ENCODE results near the gene NEO1.

Gene NEO1

DNA sequence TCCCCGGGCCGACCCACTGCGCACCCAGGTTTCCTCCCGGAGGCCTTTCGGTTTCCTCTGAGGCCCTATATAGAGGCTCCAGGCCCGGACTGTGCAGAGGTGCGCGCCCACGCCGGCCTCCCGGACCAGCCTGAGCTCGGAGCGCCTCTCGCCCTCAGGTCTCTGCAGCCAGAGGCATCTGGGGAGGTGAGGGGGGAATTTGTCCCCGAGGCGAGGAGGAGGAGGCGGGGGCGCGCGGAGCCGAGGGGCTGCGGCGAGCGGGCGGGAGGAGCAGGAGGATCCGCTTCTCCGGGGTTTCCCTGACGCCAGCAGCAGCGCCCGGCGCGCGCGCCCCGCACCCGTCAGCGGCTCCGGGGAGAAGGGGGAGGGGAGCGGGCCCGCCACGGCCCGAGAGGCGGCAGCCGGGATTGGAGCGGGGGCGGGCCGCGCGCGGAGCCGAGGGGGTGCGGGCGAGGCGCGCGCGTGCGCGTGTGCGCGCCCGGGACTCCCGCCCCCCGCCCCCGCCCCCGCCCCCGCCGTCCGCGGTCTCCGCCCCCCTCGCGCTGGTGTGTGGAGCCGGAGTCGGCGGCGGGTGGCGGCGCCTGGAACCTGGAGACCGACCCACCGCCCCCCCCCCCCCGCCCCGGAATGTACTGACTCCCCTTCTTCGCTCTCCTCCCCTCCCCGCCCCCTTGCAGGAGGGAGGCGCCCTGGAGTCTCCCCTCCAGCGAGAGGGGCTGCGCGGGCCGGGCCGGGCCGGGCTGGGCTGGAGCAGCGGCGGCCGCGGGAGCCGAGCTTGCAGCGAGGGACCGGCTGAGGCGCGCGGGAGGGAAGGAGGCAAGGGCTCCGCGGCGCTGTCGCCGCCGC, at the start of gene NEO1:
Gene NEO1 (plus strand): TSS at position 657 of the 846 bp plus-strand sequence. CDS start 213 bp downstream, outside the sequence.
- peak; percentile 86 for DNase-seq

DNA sequence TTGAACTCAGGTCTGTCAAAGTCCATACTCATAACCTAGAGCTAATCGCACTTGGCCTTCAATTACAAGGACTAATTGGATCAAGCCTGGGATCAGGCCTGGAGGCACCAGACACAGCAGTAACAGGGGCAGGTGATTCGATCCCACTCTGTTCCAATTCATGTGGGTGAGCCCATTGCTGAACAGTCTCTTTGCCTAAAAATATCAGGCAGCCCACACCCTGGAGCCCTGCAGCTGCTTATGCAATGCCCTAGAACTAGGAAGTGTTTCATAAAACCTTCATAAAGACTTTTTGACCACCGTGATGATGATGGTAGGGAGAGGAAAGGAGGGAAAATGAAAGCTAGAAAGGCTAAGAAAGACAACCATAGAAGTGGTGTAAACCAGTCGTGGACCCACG, 47.8 kb upstream of the NEO1 start:
- no peak for DNase-seq

DNA sequence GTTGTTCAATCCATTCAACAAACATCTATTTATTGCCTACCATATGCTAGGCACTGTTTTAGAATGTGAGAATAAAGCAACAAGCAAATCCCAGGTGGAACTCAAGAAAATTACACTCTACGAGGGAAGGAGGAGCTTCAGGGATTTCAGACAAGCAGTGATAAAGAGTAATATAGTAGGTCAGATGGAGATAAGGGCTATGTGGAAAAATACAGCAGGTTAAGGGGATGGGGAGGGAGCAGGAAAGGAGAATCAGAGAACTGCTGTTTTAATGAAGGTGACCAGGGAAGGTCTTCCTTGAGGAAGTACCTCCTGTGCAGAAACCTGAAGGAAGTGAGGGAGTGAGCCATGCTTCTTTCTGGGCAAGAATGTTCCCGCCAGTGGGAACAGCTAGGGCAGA, 47.2 kb upstream of the NEO1 start:
- DNase-seq: no peak

DNA sequence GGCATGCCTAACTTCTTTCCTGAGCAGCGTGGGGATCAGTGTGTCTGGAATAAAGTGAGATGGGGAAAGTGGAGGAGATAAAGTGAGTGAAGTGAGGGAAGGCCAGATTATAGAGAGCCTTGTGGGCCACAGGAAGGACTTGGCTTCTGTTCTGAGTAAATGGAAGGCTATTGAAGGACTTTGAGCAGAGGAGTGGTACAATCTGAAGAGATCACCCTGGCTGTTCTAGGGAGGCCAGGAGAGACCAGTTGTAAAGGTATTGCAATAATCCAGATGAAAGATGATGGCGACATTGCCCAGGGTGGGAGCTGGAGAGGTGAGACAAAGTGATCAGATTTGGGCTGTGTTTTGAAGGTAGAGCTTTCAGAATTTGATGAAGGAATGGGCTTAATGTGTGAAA, 46.8 kb upstream of the NEO1 start:
- no peak for DNase-seq

DNA sequence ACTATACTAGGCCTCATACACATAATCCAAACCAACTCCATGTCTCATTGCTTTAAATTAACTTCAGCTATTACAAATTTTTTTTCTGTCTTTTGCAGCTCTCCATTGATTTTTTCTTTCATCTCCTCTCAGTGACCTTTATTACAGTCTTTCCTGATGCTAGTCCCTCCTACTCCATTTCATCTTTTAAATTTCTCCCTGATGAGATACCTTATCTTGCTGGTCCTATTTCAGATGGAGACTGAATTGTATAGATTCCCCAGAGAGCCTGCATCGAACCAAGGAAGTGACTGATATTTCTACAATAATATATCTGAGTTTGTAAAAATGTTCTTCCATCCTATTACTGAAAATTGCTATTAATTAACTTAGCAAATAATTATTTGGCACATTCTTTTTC, 45.7 kb upstream of the NEO1 start:
- DNase-seq: no peak

DNA sequence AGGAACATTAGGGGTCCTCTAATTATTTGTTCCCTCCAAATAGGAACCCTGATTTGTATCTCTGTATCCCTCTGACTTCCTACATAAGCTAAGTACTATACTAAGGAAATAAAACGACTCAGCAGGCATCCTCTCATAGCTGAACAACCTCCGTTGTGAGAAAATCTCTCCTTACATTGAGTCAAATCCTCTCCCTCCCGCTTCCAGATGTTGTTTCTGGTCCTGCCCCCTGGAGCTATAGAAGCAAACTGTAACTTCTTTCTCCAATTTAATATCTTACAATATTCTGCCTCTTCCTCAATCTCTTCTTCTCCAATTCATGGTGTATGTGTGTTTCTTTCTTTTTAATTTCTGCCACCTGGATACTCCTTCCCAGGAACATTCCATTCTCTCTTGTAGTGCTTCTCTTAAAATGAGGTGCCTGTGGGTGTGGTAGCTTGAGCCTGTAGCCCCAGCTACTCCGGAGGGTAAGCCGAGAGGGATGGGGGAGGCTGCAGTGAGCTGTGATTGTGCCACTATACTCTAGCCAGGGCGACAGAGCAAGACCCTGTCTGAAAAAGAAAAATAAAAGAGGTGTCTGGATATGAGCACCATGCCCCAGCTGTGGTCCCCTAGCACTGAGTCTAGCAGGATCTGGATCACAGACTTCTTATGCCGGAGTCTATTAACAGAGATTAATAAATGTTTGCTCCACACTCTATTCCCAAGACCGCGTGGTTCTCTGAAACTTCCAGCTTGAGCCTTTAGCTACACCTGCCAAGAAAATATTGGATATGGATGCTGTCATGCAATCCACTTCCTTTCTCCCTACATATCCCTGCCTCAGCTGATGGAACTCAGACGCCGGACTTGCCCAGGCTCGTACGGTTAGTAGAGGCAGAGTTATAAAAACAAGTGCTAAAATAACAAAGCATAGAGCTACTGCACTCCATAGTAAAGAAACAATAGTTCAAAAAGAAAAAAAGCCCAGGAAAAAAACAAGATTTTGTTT, 42.9 kb upstream of the NEO1 start:
- no peak for DNase-seq

DNA sequence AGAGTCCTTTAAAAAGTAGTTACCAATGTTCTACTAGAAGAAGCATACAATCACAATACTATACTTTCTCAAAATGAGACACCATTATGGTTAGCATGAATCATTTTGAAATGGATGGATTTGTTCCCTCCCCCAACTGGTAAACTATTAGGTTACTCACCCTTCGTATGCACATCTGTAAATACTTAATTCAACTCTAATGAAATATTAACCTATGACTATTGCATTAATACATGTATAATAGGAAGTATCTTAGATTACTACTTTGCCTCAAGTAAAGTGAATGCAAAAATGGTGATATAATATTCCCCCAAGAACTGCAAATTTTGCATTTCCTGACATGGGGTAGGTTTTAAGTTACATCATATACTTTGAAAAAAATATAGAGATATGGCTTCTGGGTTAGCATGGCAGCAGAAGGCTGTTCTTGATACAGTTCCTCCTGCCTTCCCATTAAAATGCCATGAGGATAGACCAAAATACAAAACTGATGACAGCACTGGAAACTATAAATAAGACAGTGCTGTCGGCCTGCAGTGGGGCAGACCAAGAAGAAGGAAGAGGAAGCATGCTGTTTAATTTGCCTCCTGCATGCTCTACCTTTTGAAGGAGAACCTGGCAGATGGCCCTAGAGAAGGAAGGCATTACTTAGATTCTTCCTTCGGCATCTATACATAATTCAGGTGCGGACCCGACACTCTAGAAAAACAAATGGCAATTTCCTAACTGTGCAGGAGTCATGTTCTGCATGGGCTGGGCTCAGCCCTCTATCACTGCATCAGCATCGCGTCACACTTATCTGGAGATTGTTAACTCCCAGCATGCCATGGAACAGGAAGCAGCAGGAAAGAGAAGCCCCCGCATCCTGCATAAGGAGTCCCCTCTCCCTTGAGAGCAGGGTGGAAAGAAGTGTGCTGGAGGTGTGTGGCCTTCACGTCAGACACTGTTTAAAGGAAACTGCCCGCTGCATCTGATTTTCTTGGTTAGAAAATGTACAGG, 41.8 kb upstream of the NEO1 start:
- no peak for DNase-seq

- DNase-seq: no peak
These were observed 37.4 kb upstream of the NEO1 start for GRCh38 chr15:73014904-73015303.

DNA sequence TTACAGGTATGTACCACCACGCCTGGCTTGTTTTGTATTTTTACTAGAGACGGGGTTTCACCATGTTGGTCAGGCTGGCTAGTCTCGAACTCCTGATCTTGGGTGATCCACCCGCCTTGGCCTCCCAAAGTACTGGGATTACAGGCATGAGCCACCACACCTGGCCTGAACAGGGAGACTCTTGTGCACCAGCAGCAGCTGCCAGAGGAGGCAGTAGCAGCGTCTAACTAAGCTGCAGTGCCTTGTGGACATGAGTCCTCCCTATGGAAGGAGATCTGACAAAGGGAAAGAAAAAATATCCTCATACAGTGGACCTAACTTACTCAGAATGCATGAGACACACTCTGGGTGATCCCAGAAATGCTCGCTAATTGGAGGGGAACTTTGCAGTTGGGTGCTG, 36.8 kb upstream of the NEO1 start:
- no peak for DNase-seq

GRCh38 chr15:73017987-73018386, 34.3 kb upstream of the NEO1 start:
- no peak for DNase-seq

DNA sequence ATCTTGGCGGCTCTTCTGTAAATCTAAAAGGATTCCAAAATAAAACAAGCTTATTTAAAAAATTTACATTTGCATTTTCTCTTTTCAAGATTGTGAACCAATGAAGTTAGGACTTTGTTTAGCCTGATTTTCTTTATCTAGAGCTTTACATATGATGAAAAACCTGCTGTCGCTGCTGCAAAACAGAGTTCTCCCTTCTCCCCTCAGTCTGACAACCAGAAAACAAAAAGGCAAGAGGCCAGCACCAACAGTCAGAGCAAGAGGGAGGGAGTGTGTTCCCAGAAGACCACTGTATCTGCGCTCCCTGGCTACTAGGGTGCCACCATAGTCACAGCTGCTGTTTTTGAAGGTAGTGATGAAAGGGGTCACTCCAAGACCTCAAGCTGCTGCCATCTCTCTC, 33.1 kb upstream of the NEO1 start:
- DNase-seq: no peak

GRCh38 chr15:73019601-73020146, 32.6 kb upstream of the NEO1 start:
- DNase-seq: no peak

DNA sequence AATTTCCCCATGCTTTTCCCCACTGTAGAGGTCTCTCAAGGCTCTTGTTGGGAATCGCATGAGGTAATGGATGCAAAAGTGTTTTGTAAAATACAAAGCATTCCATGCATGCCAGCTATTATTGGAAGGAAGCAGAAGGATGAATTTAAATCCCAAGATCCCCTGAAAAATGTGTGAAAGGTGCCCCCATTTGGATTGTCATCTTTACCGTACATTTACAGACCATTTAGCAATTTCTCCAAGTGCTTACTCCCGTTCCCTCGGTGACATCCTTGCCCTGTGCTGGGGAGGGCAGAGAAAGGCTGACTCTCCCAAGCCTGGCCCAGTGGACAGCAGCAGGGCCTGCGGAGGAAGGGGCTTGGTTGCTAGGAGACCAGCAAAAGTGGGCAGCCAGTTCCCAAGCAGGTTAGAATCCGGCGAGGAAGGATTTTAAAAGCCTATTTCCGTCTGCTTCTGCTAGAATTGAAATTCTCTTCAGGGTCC, 31.1 kb upstream of the NEO1 start:
- no peak for DNase-seq

GRCh38 chr15:73022161-73022560, 30.1 kb upstream of the NEO1 start:
- no peak for DNase-seq

DNA sequence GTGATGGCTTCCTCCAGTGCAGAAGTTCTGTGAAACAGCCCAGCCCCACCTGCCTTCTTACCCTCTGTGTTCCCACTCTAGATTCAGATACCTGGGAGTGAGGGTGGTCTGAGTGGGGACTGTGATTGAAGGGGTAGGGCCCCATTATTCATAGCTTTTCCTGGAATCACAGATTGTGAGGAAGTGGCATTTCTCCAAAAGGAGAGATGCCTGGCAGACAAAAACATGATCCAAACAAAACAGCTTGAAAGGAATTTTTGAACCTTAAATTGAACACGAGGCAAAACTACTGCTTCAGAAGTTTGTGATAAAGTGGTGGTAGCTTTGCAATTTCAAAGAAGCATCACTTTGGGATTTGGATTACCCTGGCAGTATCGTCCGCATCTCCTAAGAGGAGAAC, 29.2 kb upstream of the NEO1 start:
- no peak for DNase-seq

DNA sequence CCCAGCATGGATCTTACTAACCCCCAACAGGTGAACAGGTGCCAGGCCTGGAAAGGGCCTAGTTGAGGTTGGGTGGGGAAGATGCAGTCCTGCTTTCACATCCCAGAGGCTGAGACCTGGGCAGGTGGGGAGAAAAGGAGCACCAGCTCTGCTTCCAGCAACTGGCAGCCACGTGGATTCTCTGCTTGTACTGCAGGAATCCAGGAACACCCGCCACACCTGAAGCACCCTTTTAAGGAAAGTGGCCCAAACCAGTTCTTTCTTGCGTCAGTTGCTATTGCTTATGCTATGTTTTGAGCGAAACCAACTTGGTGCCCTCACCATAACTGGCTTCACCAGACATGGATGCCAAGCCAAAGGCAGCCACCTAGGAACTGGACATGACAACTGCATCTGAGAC, 28.1 kb upstream of the NEO1 start:
- no peak for DNase-seq

- DNase-seq: no peak
These were observed 25.7 kb upstream of the NEO1 start for GRCh38 chr15:73026511-73027054.

GRCh38 chr15:73028031-73028430, 24.2 kb upstream of the NEO1 start:
- DNase-seq: no peak

DNA sequence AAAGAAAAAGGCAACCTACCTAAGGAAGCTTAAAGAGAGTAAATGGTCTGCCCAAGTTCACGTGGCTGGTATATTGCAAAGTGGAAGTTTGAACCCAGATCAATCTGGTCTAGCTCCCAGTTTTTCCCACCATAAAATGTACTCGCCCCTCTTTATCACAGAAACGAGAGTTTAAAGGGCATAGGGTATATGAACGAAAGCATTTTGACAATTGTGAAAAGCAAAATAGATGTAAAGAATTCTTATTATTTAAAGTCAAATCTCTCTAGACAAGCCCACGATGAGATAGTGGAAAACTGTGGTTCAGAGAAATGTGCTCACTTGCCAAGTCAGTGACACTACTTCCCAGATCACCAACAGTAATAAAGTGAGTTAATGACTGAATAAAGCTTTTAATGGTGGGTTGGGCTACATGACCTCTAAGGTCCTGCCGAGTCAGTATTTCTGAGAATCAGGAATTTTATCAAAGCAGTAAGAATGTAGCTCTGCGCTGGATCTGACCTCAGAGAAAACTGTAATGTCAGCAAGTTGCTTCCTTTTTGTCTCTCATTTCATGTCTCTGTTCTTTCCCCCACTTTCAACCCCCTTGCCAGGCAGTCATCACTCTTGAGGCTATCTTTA, 23.3 kb upstream of the NEO1 start:
- no peak for DNase-seq

DNA sequence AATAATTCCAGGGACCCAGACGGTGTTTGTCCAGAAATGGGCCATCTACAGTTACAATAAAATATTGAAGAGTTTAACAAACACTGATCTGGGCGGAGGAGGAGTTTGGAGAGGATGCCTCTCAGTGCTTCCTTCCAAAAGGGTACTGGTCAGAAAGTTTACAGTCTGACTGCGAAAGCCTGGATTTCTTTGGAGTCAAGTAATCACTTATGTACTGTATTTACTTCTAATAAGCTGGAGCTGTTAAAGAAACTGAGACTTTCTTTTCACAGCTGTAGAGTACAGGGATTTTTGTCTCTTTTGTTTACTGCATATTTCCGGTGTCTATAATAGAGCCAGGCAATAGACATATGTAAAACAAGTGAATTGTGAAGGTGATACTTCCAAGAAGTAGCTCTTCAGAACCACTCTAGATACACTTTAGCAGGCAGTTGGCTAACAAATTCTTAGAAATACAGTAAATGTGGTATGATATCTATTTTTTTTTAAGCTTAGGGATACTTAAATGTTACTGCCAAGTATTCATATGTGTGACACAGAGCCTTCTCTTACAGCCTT, 22.1 kb upstream of the NEO1 start:
- DNase-seq: no peak

- no peak for DNase-seq
These were observed 20.6 kb upstream of the NEO1 start for GRCh38 chr15:73031648-73032047.

Measured in CD4-positive, alpha-beta T cell treated with Interleukin-17A for 4 hours (primary cell).